ENCODE data around the gene TOLLIP.

DNA sequence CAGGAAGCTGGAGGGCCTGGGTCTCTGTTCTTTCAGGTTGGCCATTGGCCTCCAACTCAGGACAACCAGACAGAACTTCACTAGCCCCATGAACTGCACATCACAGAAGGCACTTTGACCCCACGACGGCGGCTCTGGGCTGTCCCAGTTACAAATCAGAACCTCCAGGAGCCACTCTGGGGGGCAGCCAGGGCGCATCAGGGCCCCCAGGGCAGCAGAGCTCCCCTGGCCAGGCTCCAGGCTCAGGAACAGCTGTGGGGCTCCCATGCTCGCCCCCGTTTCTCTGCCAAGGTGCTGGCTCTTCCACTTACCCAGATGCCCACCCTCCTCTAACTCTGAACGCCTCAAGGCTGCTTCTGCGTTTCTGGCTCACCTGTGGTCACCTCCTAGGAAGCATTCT, 25.5 kb downstream of the TOLLIP start:
- TF ChIP-seq, protein P1, sequence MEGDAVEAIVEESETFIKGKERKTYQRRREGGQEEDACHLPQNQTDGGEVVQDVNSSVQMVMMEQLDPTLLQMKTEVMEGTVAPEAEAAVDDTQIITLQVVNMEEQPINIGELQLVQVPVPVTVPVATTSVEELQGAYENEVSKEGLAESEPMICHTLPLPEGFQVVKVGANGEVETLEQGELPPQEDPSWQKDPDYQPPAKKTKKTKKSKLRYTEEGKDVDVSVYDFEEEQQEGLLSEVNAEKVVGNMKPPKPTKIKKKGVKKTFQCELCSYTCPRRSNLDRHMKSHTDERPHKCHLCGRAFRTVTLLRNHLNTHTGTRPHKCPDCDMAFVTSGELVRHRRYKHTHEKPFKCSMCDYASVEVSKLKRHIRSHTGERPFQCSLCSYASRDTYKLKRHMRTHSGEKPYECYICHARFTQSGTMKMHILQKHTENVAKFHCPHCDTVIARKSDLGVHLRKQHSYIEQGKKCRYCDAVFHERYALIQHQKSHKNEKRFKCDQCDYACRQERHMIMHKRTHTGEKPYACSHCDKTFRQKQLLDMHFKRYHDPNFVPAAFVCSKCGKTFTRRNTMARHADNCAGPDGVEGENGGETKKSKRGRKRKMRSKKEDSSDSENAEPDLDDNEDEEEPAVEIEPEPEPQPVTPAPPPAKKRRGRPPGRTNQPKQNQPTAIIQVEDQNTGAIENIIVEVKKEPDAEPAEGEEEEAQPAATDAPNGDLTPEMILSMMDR (IDR thresholded peaks at IDR 0.05; ENCODE audit: low read depth, low read length, poor library complexity, severe bottlenecking) = no peak
- TF ChIP-seq EZH2phosphoT487 (IDR thresholded peaks at IDR 0.05; ENCODE audit: borderline replicate concordance, low read length) = no peak

Measured in DOHH2 (cell line).